ENCODE results near the gene FRMPD2. TPM values are rescaled to one million over a fixed set of nuclear protein-coding genes. Genes with fewer than 3 reads are reported as not detected.

Gene FRMPD2
- total RNA-seq, 1 experiment from 2014 or later: 0.44 TPM

GRCh38 chr10:48252354-48252650, 22.2 kb downstream of the FRMPD2 start:
- H3K36me3 Mint-ChIP-seq (ENCODE audit: insufficient read depth in 1 of 3, low read depth in 3 of 3): no peaks in the 10 kb centered on the region
- Histone ChIP-seq H3K9me3 (ENCODE audit: control insufficient read depth, low read depth, low read length) (no peaks in the 10 kb centered on the region), H3K79me2 (ENCODE audit: insufficient read depth, low read length) (no peaks in the 10 kb centered on the region), H4K91ac (ENCODE audit: insufficient read length, low read depth, low read length) (no peak overlapping the region), H3T11ph (ENCODE audit: low read length) (no peak overlapping the region), H4K20me1 (ENCODE audit: control insufficient read depth, insufficient read depth, insufficient read length) (no peaks in the 10 kb centered on the region), H2AFZ (ENCODE audit: low read length) (no peak overlapping the region), H3K4ac (ENCODE audit: low read depth, low read length) (no peak overlapping the region), H3K18ac (ENCODE audit: insufficient read length, low read depth, low read length) (no peak overlapping the region), H3K23ac (ENCODE audit: insufficient read length, low read depth, low read length) (no peak overlapping the region), H2BK5ac (ENCODE audit: insufficient read length, low read length) (no peak overlapping the region), H3K27ac (ENCODE audit: insufficient read length, low read depth, low read length) (no peak overlapping the region), H2BK12ac (ENCODE audit: insufficient read length, low read depth, low read length) (no peak overlapping the region), H3K14ac (ENCODE audit: insufficient read depth, low read length) (no peak overlapping the region), H3K23me2 (ENCODE audit: insufficient read length, low read depth, low read length, poor library complexity, severe bottlenecking) (no peaks in the 10 kb centered on the region), H4K8ac (replicated peaks; ENCODE audit: insufficient read length, low read depth, low read length) (no peak overlapping the region), H3K27me3 (ENCODE audit: insufficient read depth, low read length) (no peaks in the 10 kb centered on the region), H2BK120ac (ENCODE audit: low read depth, low read length, poor library complexity, severe bottlenecking) (no peak overlapping the region), H2AK5ac (ENCODE audit: insufficient read length, low read length) (no peak overlapping the region), H4K5ac (ENCODE audit: insufficient read length, low read depth, low read length) (no peak overlapping the region), H2BK15ac (ENCODE audit: low read depth, low read length) (no peak overlapping the region), H2BK20ac (ENCODE audit: low read depth, low read length, poor library complexity, severe bottlenecking) (no peak overlapping the region), H3K9ac (ENCODE audit: extremely low read depth, insufficient read length, low read length) (no peak overlapping the region), H3K56ac (ENCODE audit: insufficient read length, low read depth, low read length) (no peak overlapping the region), H3K4me1 (ENCODE audit: insufficient read depth, low read length) (peaks cover 2% of the 10 kb centered on the region; the same call in 1 of the 2 replicates), H3K4me2 (ENCODE audit: insufficient read depth, insufficient read length, low read length) (no peak overlapping the region), H3K79me1 (ENCODE audit: insufficient read depth, low read depth, low read length, poor library complexity, severe bottlenecking) (no peaks in the 10 kb centered on the region)
- H3K4me1 Mint-ChIP-seq: peaks cover 28 to 31% of the 10 kb centered on the region in 2 experiments
- no peaks in the 10 kb centered on the region for H3K27me3 Mint-ChIP-seq (ENCODE audit: low read depth)
- no peak for DNase-seq
- no CpG with 5 or more reads among the region's 5 CpGs for WGBS (ENCODE audit: extremely low coverage, insufficient read length, low lambda C conversion rate)
- no peaks in the 10 kb centered on the region for H3K9me3 Mint-ChIP-seq
- peak overlapping the region in 2 of 3 experiments; percentile 48 to 49; a peak in 2 of 7 replicates for H3K27ac Mint-ChIP-seq
- no peak for TF ChIP-seq CTCF (conservative IDR thresholded peaks at IDR 0.05)
- no peak overlapping the region for H3K4me3 Mint-ChIP-seq

Data from H9 (cell line).